Inflammatory macrophage (primary cell): ENCODE data around the gene MEGF8.
"Not testable (repeated sequence)": the region's sequence is repeated elsewhere in the genome, so short reads cannot be mapped to it uniquely, and the experiment has no call there.

Experiments used
- DNase-seq, 2 donors: peaks; one replicate each; pipeline ENCODE4 v3.0.0-alpha.2; 2020 to 2022

The MEGF8 gene

GRCh38 chr19:42333975-42334696 lies 8.7 kb downstream of the MEGF8 start:
- no peak for DNase-seq

GRCh38 chr19:42334697-42335373 lies 9.4 kb downstream of the MEGF8 start:
- no peak for DNase-seq

- DNase-seq, result no peak
Observed at GRCh38 chr19:42335374-42335936, 10.0 kb downstream of the MEGF8 start.

DNA sequence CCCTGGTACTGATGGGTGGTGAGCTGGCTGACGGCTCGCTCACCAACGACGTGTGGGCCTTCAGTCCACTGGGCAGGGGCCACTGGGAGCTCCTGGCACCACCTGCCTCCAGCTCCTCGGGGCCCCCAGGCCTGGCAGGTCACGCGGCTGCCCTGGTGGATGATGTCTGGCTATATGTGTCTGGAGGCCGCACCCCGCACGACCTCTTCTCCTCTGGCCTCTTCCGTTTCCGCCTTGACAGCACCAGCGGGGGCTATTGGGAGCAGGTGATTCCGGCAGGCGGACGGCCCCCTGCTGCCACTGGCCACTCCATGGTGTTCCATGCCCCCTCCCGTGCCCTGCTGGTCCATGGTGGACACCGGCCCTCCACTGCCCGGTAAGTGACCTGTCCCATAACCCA lies 10.5 kb downstream of the MEGF8 start:
- no peak for DNase-seq

GRCh38 chr19:42339126-42339860 lies 13.9 kb downstream of the MEGF8 start:
- DNase-seq, result not testable (repeated sequence)

DNA sequence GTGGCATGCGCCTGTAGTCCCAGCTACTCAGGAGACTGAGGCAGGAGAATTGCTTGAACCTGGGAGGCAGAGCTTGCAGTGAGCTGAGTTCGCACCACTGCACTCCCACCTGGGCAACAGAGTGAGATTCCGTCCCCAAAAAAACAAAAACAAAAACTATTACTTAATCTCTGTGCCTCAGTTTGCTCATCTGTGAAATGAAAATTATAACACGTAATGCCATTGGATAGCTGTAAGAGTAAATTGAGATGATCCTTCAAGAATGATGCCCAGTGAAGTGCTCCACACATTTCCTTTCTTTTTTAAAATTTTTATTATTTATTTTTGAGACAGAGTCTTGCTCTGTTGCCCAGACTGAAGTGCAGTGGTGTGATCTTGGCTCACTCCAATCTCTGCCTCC lies 14.5 kb downstream of the MEGF8 start:
- not testable (repeated sequence) for DNase-seq

GRCh38 chr19:42343344-42344110 lies 18.1 kb downstream of the MEGF8 start:
- no peak for DNase-seq

DNA sequence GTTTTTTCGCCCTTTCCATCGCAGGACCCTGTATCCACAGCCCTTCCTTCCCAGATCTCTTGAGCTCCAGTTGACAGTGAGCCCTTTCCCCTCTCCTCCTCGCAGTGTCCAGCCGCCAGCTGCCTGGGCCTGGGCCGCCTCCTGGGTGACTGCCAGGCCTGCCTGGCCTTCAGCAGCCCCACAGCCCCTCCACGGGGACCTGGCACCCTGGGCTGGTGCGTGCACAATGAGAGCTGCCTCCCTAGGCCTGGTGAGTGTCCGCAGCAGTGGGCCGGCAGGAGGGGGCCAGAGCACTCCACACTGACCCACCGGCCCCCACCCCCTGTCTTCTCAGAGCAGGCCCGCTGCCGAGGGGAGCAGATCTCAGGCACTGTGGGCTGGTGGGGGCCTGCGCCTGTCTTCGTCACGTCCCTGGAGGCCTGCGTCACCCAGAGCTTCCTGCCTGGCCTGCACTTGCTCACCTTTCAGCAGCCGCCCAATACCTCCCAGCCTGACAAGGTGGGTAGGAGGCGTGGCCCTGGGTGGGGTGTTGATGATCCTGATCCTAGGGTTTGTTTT lies 19.0 kb downstream of the MEGF8 start:
- DNase-seq, result no peak

DNA sequence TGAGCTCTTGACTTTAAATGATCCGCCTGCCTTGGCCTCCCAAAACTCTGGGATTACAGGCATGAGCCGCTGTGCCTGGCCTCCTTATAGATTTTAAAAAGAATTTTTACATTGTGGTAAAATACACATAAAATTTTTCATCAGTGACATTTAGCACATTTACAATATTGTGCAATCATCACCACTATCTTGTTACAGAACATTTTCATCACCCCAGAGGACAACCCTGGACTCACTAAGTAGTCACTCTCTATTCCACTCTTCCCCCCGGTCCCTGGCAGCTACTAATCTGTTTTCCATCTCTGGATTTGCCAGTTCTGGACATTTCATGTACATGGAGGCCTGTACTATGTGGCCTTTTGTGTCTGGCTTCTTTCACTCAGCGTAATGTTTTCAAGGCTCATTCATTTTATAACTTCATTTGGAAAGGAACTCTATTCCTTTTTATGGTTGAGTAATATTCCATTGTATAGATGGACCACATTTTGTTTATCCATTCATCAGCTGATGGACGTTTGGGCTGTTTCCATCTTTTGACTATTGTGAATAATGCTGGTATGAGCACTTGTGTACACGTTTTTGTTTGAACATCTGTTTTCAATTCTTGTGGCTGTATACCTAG lies 19.9 kb downstream of the MEGF8 start:
- no peak for DNase-seq

DNA sequence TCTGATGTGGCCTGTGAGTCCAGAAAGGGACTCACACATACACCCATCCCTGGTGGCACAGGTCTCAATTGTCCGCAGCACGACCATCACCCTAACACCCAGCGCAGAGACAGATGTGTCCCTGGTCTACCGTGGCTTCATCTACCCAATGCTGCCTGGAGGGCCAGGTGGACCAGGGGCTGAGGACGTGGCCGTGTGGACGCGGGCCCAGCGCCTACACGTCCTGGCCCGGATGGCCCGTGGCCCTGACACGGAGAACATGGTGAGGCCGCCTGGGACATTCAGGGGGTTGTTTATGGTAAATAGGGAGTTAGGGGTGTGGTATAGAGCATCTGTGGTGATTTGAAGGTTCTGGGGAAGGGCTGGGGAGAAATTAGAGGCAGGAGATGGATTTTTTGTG lies 22.8 kb downstream of the MEGF8 start:
- no peak for DNase-seq

DNA sequence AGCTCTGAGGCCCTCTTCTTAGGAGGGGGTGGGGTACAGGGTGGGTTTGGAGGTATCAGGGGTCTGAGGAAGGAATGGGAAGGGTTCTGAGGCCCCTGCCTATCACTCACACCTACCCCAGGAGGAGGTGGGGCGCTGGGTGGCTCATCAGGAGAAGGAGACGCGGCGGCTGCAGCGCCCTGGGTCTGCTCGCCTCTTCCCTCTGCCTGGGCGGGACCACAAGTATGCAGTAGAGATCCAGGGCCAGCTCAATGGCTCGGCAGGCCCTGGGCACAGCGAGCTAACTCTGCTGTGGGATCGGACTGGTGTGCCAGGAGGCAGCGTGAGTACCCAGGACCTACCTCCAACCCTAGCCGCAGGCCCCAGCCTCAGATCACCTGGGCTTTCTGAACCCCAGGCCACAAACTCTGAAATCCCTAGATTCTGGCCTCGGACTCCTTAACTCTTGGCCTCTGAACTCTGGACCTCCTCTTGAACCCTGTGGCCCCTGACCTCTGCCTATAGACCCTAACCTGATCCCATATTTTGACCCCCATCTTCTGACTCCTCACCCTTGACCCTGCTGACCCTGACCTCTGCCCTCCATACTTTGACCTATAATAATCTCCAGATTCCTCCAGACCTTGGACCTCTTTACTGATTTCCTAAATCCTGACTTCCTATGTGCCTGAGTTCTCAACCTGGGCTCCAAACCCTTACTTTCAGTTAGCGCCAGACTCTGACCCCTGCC lies 24.1 kb downstream of the MEGF8 start:
- no peak for DNase-seq

DNA sequence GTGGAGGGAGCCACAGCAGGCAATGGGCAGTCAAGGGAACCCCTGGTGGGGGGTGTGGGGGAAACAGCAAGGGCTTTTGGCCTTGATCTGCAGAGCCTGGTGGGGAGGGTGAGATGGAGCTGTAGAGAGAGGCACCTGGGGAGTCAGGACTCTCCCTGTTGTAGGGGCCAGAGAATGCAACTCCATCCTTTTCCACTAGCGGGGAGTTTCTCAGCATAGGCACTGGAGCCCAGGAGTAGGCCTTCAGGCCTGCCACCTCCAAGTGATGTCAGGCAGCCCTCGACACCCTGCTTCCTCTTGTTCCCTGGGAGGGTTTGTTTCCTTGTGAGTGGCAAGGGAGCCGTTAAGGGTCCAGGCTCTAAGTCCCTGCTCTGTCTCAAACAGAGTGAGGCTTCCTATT lies 25.0 kb downstream of the MEGF8 start:
- no peak for DNase-seq

DNA sequence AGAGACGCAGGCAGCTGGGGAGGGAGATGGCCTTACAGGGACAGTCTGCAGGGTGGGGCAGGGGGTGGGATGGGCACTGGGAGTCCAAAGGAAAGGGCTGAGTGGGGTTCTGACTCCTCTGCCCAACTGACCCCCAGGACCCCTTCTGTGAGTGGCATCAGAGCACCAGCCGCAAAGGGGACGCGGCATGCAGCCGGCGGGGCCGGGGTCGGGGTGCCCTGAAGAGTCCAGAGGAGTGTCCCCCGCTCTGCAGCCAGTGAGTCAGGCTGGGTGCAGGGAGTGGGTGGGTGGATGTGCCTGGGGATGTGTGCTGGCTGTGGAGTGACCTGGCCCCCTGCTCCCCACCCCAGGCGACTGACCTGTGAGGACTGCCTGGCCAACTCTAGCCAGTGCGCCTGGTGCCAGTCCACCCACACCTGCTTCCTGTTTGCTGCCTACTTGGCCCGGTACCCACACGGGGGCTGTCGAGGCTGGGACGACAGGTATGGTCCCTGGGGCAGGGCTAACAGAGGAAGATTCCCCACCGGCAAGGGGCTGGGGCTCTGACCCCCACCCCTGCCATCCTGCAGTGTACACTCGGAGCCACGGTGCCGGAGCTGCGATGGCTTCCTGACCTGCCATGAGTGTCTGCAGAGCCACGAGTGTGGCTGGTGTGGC lies 25.8 kb downstream of the MEGF8 start:
- no peak for DNase-seq

DNA sequence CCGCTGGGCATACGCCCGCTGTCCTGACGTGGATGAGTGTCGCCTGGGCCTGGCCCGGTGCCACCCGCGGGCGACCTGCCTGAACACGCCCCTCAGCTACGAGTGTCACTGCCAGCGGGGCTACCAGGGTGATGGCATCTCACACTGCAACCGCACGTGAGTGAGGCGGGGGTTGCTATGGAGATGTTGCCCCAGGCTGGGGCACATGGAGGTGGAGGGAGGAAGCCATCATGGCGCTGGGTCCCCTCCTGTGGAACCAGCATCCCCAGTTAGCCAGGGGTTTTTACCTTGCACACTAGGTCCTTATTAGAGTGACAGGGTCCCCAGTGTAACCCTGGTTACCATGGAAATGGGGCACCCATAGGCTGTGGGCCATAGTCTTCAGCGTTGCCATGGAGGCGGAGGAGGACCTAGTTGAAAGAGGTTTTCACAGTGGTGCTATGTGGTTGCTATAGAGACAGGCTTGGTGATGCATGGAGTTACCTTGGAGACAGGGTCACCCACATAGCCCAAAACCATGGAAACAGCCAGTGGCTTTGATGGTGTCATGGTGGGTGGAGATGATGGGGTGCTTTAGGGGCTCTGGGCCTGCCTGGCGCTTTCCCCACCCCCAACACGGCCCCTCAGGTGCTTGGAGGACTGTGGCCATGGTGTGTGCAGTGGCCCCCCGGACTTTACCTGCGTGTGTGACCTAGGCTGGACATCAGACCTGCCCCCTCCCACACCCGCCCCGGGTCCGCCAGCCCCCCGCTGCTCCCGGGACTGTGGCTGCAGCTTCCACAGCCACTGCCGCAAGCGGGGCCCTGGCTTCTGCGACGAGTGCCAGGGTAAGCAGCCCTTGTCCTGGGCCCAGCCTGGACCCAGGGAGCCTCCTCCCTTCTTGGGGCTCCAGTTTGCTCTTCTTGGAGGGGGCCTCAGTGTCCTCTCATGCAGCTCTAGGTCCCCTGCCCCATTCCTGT lies 27.1 kb downstream of the MEGF8 start:
- no peak for DNase-seq

- DNase-seq, result no peak
Observed at GRCh38 chr19:42353341-42354015, 28.0 kb downstream of the MEGF8 start.

DNA sequence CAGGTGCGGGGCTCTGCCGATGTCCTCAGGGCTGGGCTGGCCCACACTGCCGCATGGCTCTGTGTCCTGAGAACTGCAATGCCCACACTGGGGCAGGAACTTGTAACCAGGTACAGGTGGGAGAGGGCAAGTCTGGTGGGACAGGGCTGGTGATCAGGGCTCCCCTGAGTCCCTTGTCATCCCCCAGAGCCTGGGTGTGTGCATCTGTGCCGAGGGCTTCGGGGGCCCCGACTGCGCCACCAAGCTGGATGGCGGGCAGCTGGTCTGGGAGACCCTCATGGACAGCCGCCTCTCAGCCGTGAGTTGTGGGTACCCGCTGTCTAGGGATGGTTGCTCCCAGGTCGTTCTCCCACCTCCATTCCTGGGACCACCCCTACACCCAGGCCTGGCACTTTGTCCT lies 30.5 kb downstream of the MEGF8 start:
- DNase-seq, result no peak

DNA sequence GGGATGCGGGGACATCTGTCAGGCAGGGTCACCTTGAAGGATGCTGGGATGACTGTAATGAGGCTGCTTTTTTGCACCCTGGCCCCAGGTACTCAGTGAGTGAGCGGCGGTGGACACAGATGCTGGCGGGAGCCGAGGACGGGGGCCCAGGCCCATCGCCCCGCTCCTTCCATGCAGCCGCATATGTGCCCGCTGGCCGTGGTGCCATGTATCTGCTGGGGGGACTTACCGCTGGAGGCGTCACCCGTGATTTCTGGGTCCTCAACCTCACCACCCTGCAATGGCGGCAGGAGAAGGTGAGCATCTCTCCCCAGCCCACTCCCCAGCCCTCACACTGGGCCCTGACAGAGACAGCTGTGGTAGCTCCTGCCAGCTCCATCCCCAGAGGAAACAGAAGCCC lies 31.3 kb downstream of the MEGF8 start:
- DNase-seq, result no peak

DNA sequence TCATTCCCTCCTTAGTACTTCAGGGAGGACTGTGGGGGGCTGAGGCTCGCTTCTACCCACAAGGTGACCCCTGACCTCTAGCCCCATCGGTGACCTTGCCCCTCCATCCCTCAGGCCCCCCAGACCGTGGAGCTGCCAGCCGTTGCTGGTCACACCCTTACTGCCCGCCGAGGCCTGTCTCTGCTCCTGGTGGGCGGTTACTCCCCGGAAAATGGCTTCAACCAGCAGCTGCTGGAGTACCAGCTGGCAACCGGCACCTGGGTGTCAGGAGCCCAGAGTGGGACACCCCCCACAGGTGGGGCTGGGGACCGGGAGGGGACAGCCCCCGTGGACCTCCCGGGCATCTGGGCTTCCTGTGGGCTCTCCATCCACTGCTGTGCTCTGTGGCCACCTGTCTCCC lies 31.9 kb downstream of the MEGF8 start:
- no peak for DNase-seq
